Measurements from ENCODE around the gene IFFO2. TPM values are rescaled to one million over a fixed set of nuclear protein-coding genes. Genes with fewer than 3 reads are reported as not detected.

IFFO2 gene
- total and polyA plus RNA-seq, 2 donors (not counting 3 experiments of a cell fraction or from before 2014, with no cell fraction given): 31.1 to 31.3 TPM

GRCh38 chr1:18950401-18951026 is 6.0 kb downstream of the IFFO2 start:
- Histone ChIP-seq H3K27ac (ENCODE audit: insufficient read depth, low read depth, low read length) (peak overlapping the region; percentile 78), H3K9me1 (replicated peaks; ENCODE audit: control insufficient read depth, extremely low read depth, insufficient read depth, low read length) (no peaks in the 10 kb centered on the region), H3K79me2 (ENCODE audit: control insufficient read depth, insufficient read depth, low read length) (peaks cover 98% of the 10 kb centered on the region), H2AFZ (ENCODE audit: low read depth, low read length) (no peak overlapping the region), H3K9ac (replicated peaks; ENCODE audit: extremely low read depth, insufficient read depth, low read length) (peak overlapping the region; percentile 64), H3K4me2 (ENCODE audit: insufficient read depth, low read length) (peak overlapping the region; percentile 78), H3K36me3 (ENCODE audit: control insufficient read depth in 2 of 2, extremely low read depth in 1 of 2, insufficient read depth in 2 of 2, low read length in 2 of 2) (no peaks in the 10 kb centered on the region), H3K4me1 (ENCODE audit: control insufficient read depth, extremely low read depth, insufficient read depth, low read length) (peaks cover 50% of the 10 kb centered on the region), H3K4me3 (replicated peaks in 1 of 3; ENCODE audit: insufficient read depth in 1 of 3, low read depth in 1 of 3, low read length in 3 of 3) (peak overlapping the region in 2 of 3 experiments; percentile 2 to 4), H3K27me3 (ENCODE audit: control insufficient read depth in 2 of 2, insufficient read depth in 2 of 2, low read length in 2 of 2) (no peaks in the 10 kb centered on the region), H4K20me1 (replicated peaks; ENCODE audit: control insufficient read depth, extremely low read depth, insufficient read depth, low read length) (no peaks in the 10 kb centered on the region), H3K9me3 (replicated peaks; ENCODE audit: control insufficient read depth, insufficient read depth, low read length) (no peaks in the 10 kb centered on the region)
- BruUV-seq (replicated peaks): no TSS peak
- TF ChIP-seq EZH2 (IDR thresholded peaks at IDR 0.05; ENCODE audit: borderline replicate concordance, low read depth, low read length, severe bottlenecking) (no peak), GATA2 (IDR thresholded peaks at IDR 0.05; ENCODE audit: insufficient read depth, insufficient read length, low read depth, low read length) (no peak), MYC (IDR thresholded peaks at IDR 0.05; ENCODE audit: low read depth, low read length) (no peak), POLR2AphosphoS5 (IDR thresholded peaks at IDR 0.05; ENCODE audit: insufficient read depth, low read depth, low read length) (no peak), JUN (IDR thresholded peaks at IDR 0.05; ENCODE audit: borderline replicate concordance, insufficient read depth, insufficient read length, low read depth) (no peak), MAX (IDR thresholded peaks at IDR 0.05; ENCODE audit: insufficient read depth, insufficient read length) (no peak), POLR2A (IDR thresholded peaks at IDR 0.05; ENCODE audit: low read depth, low read length) (no peak), CTCF (IDR thresholded peaks at IDR 0.05; ENCODE audit: extremely low read depth in 1 of 2, insufficient read depth in 1 of 2, low read depth in 1 of 2, low read length in 2 of 2) (no peak), FOS (IDR thresholded peaks at IDR 0.05; ENCODE audit: borderline replicate concordance, insufficient read depth, low read length) (no peak)
- DNase-seq (ENCODE audit: low read depth, low spot score): no peak
- CTCF ChIA-PET: interaction anchor here (0.8 to 5.5 kb wide), 11 partner anchors 10 to 146 kb away, joined by 3 to 70 read pairs (median 6); no protein-coding TSS in a partner anchor
- POLR2A ChIA-PET: interaction anchor here (1.2 kb wide), 1 partner anchor 24 kb away, joined by 3 read pairs; no protein-coding TSS in a partner anchor
- FAIRE-seq: peak; percentile 77
- dilution Hi-C loops (cut with MboI; ENCODE audit: extremely low pct_ligation_motif_present, low sequenced_read_pairs) (no loop called here), intact Hi-C loops (cut with micrococcal nuclease) (loop anchor here (1.0 kb wide), 3 partner anchors 8 to 37 kb away; no protein-coding TSS in a partner anchor)
